ENCODE results near the gene PIERCE2. TPM values are rescaled to one million over a fixed set of nuclear protein-coding genes. Genes with fewer than 3 reads are reported as not detected.

Gene PIERCE2
- total and polyA plus RNA-seq, 7 donors, result 0.81 to 24.0 (median 5.6) TPM

GRCh38 chr15:55457401-55458022 lies 49.2 kb downstream of the PIERCE2 start:
- no peak overlapping the region for H3K4me3 ChIP-seq
- H3K27me3 ChIP-seq, result no peaks in the 10 kb centered on the region
- H3K27ac ChIP-seq, result no peak overlapping the region
- H3K36me3 ChIP-seq, result no peaks in the 10 kb centered on the region
- DNase-seq, result no peak
- no peak for TF ChIP-seq POLR2A (IDR thresholded peaks at IDR 0.05)
- no peak for TF ChIP-seq POLR2AphosphoS5 (IDR thresholded peaks at IDR 0.05)
- TF ChIP-seq EP300 (IDR thresholded peaks at IDR 0.05), result no peak
- no peak for TF ChIP-seq CTCF (IDR thresholded peaks at IDR 0.05)
- H3K4me1 ChIP-seq, result no peaks in the 10 kb centered on the region
- 78 to 86% methylated on average over 5 of the region's 5 CpGs for WGBS, 2 donors
- intact Hi-C loops (cut with DNase I), result no loop called here
- no peaks in the 10 kb centered on the region for H3K9me3 ChIP-seq

- Histone ChIP-seq H3K9me3 (no peaks in the 10 kb centered on the region), H3K4me3 (no peak overlapping the region), H3K27me3 (no peaks in the 10 kb centered on the region), H3K36me3 (no peaks in the 10 kb centered on the region), H3K27ac (no peak overlapping the region), H3K4me1 (no peaks in the 10 kb centered on the region)
- intact Hi-C loops (cut with DNase I), result no loop called here
- WGBS, 2 donors, result 94 to 97% methylated on average over 4 of the region's 4 CpGs
- DNase-seq, result no peak
- TF ChIP-seq POLR2A (IDR thresholded peaks at IDR 0.05) (no peak), POLR2AphosphoS5 (IDR thresholded peaks at IDR 0.05) (no peak), CTCF (IDR thresholded peaks at IDR 0.05) (no peak), EP300 (IDR thresholded peaks at IDR 0.05) (no peak)
Observed at GRCh38 chr15:55461447-55461846, 53.2 kb downstream of the PIERCE2 start.

GRCh38 chr15:55468321-55468720 lies 60.0 kb downstream of the PIERCE2 start:
- 85 to 93% methylated on average over 2 of the region's 2 CpGs for WGBS, 2 donors
- Histone ChIP-seq H3K4me3 (no peak overlapping the region), H3K4me1 (no peaks in the 10 kb centered on the region), H3K27ac (no peak overlapping the region), H3K9me3 (no peaks in the 10 kb centered on the region), H3K27me3 (no peaks in the 10 kb centered on the region), H3K36me3 (no peaks in the 10 kb centered on the region)
- TF ChIP-seq POLR2A (IDR thresholded peaks at IDR 0.05) (no peak), EP300 (IDR thresholded peaks at IDR 0.05) (no peak), CTCF (IDR thresholded peaks at IDR 0.05) (no peak), POLR2AphosphoS5 (IDR thresholded peaks at IDR 0.05) (no peak)
- DNase-seq, result no peak
- intact Hi-C loops (cut with DNase I), result no loop called here

Other genes with a start within 250 kb of the PIERCE2 start
- gene RSL24D1, start 211.6 kb upstream of the PIERCE2 start, total RNA-seq, result 100 to 1,000 TPM; 106 to 171 (median 124) TPM
- gene RSL24D1, start 211.6 kb upstream of the PIERCE2 start, polyA plus RNA-seq, result 10 to 100 TPM; 56.2 to 89.5 (median 75.6) TPM
- 10 to 100 TPM; 13.0 to 27.7 (median 16.6) TPM for gene RAB27A, start 118.7 kb upstream of the PIERCE2 start, total RNA-seq
- gene RAB27A, start 118.7 kb upstream of the PIERCE2 start, polyA plus RNA-seq, result 100 to 1,000 TPM in 2 of 3 donors, 10 to 100 TPM in 1; 42.7 to 194 (median 180) TPM
- 10 to 100 TPM in 3 of 4 donors, 1 to 10 TPM in 1; 9.2 to 19.6 (median 16.4) TPM for gene PIGBOS1, start 89.4 kb upstream of the PIERCE2 start, total RNA-seq
- 10 to 100 TPM; 19.1 to 33.8 (median 29.4) TPM for gene PIGBOS1, start 89.4 kb upstream of the PIERCE2 start, polyA plus RNA-seq
- gene PIGB, start 89.3 kb upstream of the PIERCE2 start, total RNA-seq, result 10 to 100 TPM in 1 of 4 donors, 1 to 10 TPM in 3; 5.3 to 13.6 (median 7.7) TPM
- 10 to 100 TPM in 1 of 3 donors, 1 to 10 TPM in 2; 3.9 to 11.3 (median 5.4) TPM for gene PIGB, start 89.3 kb upstream of the PIERCE2 start, polyA plus RNA-seq
- gene CCPG1, start 136 bp upstream of the PIERCE2 start, total RNA-seq, result 10 to 100 TPM; 49.0 to 58.7 (median 55.4) TPM
- gene CCPG1, start 136 bp upstream of the PIERCE2 start, polyA plus RNA-seq, result 10 to 100 TPM in 1 of 3 donors, 1 to 10 TPM in 2; 7.6 to 23.6 (median 8.4) TPM
- gene DNAAF4, start 99.7 kb downstream of the PIERCE2 start, total RNA-seq, result 1 to 10 TPM in 3 of 4 donors, under 1 TPM in 1; 0.99 to 2.1 (median 1.4) TPM
- 1 to 10 TPM in 2 of 3 donors, under 1 TPM in 1; 0.92 to 1.8 (median 1.1) TPM for gene DNAAF4, start 99.7 kb downstream of the PIERCE2 start, polyA plus RNA-seq
- 10 to 100 TPM; 14.5 to 20.7 (median 18.6) TPM for gene PYGO1, start 179.8 kb downstream of the PIERCE2 start, total RNA-seq
- gene PYGO1, start 179.8 kb downstream of the PIERCE2 start, polyA plus RNA-seq, result under 1 TPM; under 0.01 to 0.85 (median 0.23) TPM

All from sigmoid colon (tissue), 7 donors.